ENCODE measurements around the gene AKAP11.

DNA sequence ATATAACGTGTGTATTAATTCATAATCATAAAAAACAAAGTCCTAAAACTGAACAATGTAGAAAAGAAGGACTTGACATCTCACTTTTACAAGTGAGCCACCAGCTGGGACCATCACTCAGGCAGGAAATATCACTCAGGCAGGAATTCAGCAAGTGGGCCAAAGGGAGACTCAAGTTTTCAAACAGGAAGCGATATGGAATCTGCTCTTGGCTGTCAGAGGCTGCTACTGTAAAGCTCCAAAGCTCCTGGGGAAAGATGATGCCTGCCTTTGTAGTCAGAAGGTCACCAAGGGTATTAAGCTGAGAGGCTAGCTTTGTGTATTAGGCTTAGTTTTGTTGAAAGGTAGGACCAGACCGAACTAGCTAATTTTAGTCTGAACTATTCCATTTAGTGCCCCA lies 5.5 kb upstream of the AKAP11 start:
- TF ChIP-seq, protein P1, sequence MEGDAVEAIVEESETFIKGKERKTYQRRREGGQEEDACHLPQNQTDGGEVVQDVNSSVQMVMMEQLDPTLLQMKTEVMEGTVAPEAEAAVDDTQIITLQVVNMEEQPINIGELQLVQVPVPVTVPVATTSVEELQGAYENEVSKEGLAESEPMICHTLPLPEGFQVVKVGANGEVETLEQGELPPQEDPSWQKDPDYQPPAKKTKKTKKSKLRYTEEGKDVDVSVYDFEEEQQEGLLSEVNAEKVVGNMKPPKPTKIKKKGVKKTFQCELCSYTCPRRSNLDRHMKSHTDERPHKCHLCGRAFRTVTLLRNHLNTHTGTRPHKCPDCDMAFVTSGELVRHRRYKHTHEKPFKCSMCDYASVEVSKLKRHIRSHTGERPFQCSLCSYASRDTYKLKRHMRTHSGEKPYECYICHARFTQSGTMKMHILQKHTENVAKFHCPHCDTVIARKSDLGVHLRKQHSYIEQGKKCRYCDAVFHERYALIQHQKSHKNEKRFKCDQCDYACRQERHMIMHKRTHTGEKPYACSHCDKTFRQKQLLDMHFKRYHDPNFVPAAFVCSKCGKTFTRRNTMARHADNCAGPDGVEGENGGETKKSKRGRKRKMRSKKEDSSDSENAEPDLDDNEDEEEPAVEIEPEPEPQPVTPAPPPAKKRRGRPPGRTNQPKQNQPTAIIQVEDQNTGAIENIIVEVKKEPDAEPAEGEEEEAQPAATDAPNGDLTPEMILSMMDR (IDR thresholded peaks at IDR 0.05), result no peak
- TF ChIP-seq POLR2A (IDR thresholded peaks at IDR 0.05), result no peak
- TF ChIP-seq POLR2AphosphoS5 (IDR thresholded peaks at IDR 0.05), result no peak
